K562 (cell line): ENCODE data around the gene LGALS8. TPM values are rescaled to one million over a fixed set of nuclear protein-coding genes. Genes with fewer than 3 reads are reported as not detected.

Source experiments
- ATAC-seq: fragments of 200-7000 bp; cut with Tn5 transposase; 3 replicates; pipeline ENCODE4 v1.9.1; 2020; ENCODE audit warnings: moderate library complexity
- BruUV-seq: library from RNA; stranded (reverse); fragments of 400-500 nt; replicated peaks from 2 replicates; lab custom pipeline; 2021; lab: Mats Ljungman, UMichigan
- CTCF ChIA-PET: fragments of 300-600 bp; formaldehyde crosslinking; extraction: SDS; loops from one replicate; lab custom pipeline; 2021; ENCODE audit warnings: low intra/inter-chr PET ratio; lab: Yijun Ruan, JAX
- POLR2A ChIA-PET: fragments of 300-600, 350-650 bp; sonication (Branson Sonifier 250); formaldehyde crosslinking; extraction: SDS; loops from one replicate; lab custom pipeline; 2021; ENCODE audit warnings: antibody characterized with exemption, inconsistent platforms; lab: Yijun Ruan, JAX
- DNase-seq, 4 experiments: peaks; one replicate each; pipeline versions ENCODE4 v3.0.0 to v3.0.0-alpha.2; 2011 to 2018; ENCODE audit warnings: low spot score in 3 of 4, mixed read lengths in 3 of 4; ENCODE audit errors: extremely low read depth in 1 of 4
- FAIRE-seq: peaks from 2 replicates; lab custom pipeline; 2011; peaks lifted over from hg19 to GRCh38; lab: Jason Lieb, UNC
- H2AFZ ChIP-seq: 2 replicates; pipeline ENCODE4 v1.6.0; 2011; ENCODE audit warnings: low read depth, low read length, control low read depth, inconsistent platforms
- H3K27ac ChIP-seq: fragments of 200-600 bp; 3 replicates; pipeline ENCODE4 v1.8.0; 2011; ENCODE audit warnings: low read depth, mild to moderate bottlenecking, control low read depth, inconsistent platforms, low read length, moderate library complexity, mixed read lengths; ENCODE audit errors: extremely low read depth
- H3K27me3 ChIP-seq, 2 experiments: fragments of 300-600 bp in 1 of 2; 2 replicates in 1 of 2; 3 replicates in 1 of 2; pipeline versions ENCODE4 v1.6.0 to v1.8.0; 2011; ENCODE audit warnings: inconsistent platforms in 2 of 2, low read length in 2 of 2, mild to moderate bottlenecking in 1 of 2, mixed read lengths in 1 of 2, moderate library complexity in 1 of 2; ENCODE audit not compliant: control insufficient read depth in 2 of 2, insufficient read depth in 2 of 2
- H3K36me3 ChIP-seq: fragments of 300-600 bp; 3 replicates; pipeline ENCODE4 v1.8.0; 2011; ENCODE audit warnings: mild to moderate bottlenecking, low read length, inconsistent platforms; ENCODE audit not compliant: control insufficient read depth, insufficient read depth
- H3K4me1 ChIP-seq, 2 experiments: fragments of 200-600 bp in 1 of 2; replicated peaks in 1 of 2; 2 replicates in 1 of 2; 3 replicates in 1 of 2; pipeline versions ENCODE4 v1.5.1 to v1.8.0; 2011; ENCODE audit warnings: inconsistent platforms in 2 of 2, low read length in 2 of 2, mild to moderate bottlenecking in 1 of 2, mixed read lengths in 1 of 2, moderate library complexity in 1 of 2; ENCODE audit not compliant: control insufficient read depth in 2 of 2, insufficient read depth in 2 of 2
- H3K4me2 ChIP-seq: 2 replicates; pipeline ENCODE4 v1.6.1; 2011; ENCODE audit warnings: low read length, control low read depth, inconsistent platforms, mixed read lengths; ENCODE audit not compliant: insufficient read depth
- H3K4me3 ChIP-seq: fragments of 200-600 bp; sonication (generic), shearing (Covaris generic); 2 replicates; pipeline ENCODE4 v1.5.1; 2016; ENCODE audit warnings: control low read depth, inconsistent platforms
- H3K79me2 ChIP-seq: fragments of 200-600 bp; 3 replicates; pipeline ENCODE4 v1.8.0; 2011; ENCODE audit warnings: low read length, inconsistent platforms; ENCODE audit not compliant: control insufficient read depth, insufficient read depth
- H3K9ac ChIP-seq, 2 experiments: 2 replicates each; pipeline versions ENCODE4 v1.6.0 to v1.6.1; 2011; ENCODE audit warnings: low read depth in 2 of 2, low read length in 2 of 2, control low read depth in 1 of 2, inconsistent platforms in 1 of 2, mild to moderate bottlenecking in 1 of 2, mixed read lengths in 1 of 2; ENCODE audit not compliant: insufficient read depth in 1 of 2
- H3K9me1 ChIP-seq: one replicate; pipeline ENCODE4 v1.6.0; 2011; ENCODE audit warnings: inconsistent platforms, mild to moderate bottlenecking, low read length, moderate library complexity; ENCODE audit not compliant: control insufficient read depth, insufficient read depth
- H3K9me3 ChIP-seq: replicated peaks from 2 replicates; pipeline ENCODE4 v1.5.1; 2011; ENCODE audit warnings: low read depth, low read length, inconsistent platforms; ENCODE audit not compliant: control insufficient read depth, insufficient read depth
- H4K20me1 ChIP-seq: replicated peaks from 2 replicates; pipeline ENCODE4 v1.6.1; 2011; ENCODE audit warnings: low read length, inconsistent platforms, mixed read lengths; ENCODE audit not compliant: control insufficient read depth, insufficient read depth
- BDP1 ChIP-seq: IDR thresholded peaks from 3 replicates; pipeline ENCODE4 v1.6.1; 2011; ENCODE audit not compliant: insufficient read length, insufficient read depth
- CREB1 ChIP-seq, 2 experiments: sonication (generic) in 1 of 2; formaldehyde crosslinking in 1 of 2; IDR thresholded peaks; 2 replicates each; pipeline versions ENCODE4 v1.6.1 to v1.8.0; 2012 to 2022; ENCODE audit warnings: inconsistent platforms in 1 of 2, mild to moderate bottlenecking in 1 of 2, missing genetic modification reagents in 1 of 2, moderate library complexity in 1 of 2
- EGR1 ChIP-seq: fragments of 450-650 bp; conservative IDR thresholded peaks from 2 replicates; pipeline ENCODE4 v1.6.1; 2017; ENCODE audit warnings: mild to moderate bottlenecking
- MBD1 ChIP-seq: fragments of 250-450 bp; sonication (Bioruptor Pico); IDR thresholded peaks from 2 replicates; pipeline ENCODE4 v1.8.0; 2022; ENCODE audit warnings: inconsistent platforms
- NCOR1 ChIP-seq: fragments of 450-650 bp; IDR thresholded peaks from 2 replicates; pipeline ENCODE4 v1.6.1; 2016; ENCODE audit warnings: mild to moderate bottlenecking, moderate library complexity
- SRSF7 ChIP-seq: fragments of 200-400 bp; formaldehyde crosslinking; optimal IDR thresholded peaks from 2 replicates; pipeline ENCODE3; 2017; ENCODE audit warnings: mild to moderate bottlenecking, low read depth, low read length
- TBL1XR1 ChIP-seq, 2 experiments: IDR thresholded peaks; 2 replicates each; pipeline ENCODE4 v1.6.1; 2012; ENCODE audit warnings: improper control_type of control experiment in 2 of 2, low read length in 2 of 2, mild to moderate bottlenecking in 1 of 2
- ZBTB11 ChIP-seq, 3 experiments: fragments of 200-800 bp in 1 of 3; fragments of 250-450 bp in 1 of 3; fragments of 450-650 bp in 1 of 3; sonication (Bioruptor Pico) in 1 of 3; sonication (Bioruptor generic) in 1 of 3; formaldehyde crosslinking in 1 of 3; IDR thresholded peaks; 2 replicates each; pipeline versions ENCODE4 v1.6.1 to v1.8.0; 2016 to 2022; ENCODE audit warnings: mild to moderate bottlenecking in 2 of 3, missing genetic modification characterization in 2 of 3, missing compliant biosample characterization in 1 of 3, moderate library complexity in 1 of 3
- ZNF518B ChIP-seq: fragments of 250-450 bp; sonication (Bioruptor Pico); IDR thresholded peaks from 2 replicates; pipeline ENCODE4 v1.5.0; 2021; ENCODE audit warnings: mild to moderate bottlenecking, moderate library complexity
- ZNF79 ChIP-seq: fragments of 250-450 bp; sonication (Bioruptor Pico); IDR thresholded peaks from 2 replicates; pipeline ENCODE4 v1.4.0; 2020; ENCODE audit warnings: low read depth, mild to moderate bottlenecking, moderate library complexity
- WGBS: fragments of 100-300 bp; shearing (Covaris generic); methylation state at CpG from one replicate; pipeline ENCODE4 v1.1.6; 2016; ENCODE audit warnings: low coverage, mixed read lengths; ENCODE audit not compliant: insufficient coverage; ENCODE audit errors: missing lambda C conversion rate; 5-methylcytosine and 5-hydroxymethylcytosine counted together
- in situ Hi-C: fragments of 300-500 bp; cut with MboI; formaldehyde crosslinking; loops from 4 replicates; pipeline ENCODE4 v1.15.0; 2018; ENCODE audit warnings: inconsistent platforms, mixed read lengths
- intact Hi-C: fragments of 100-400 bp; cut with micrococcal nuclease; formaldehyde crosslinking; loops from 2 replicates; pipeline ENCODE4 v1.14.2; 2022
- polyA plus RNA-seq, 8 experiments: library from polyadenylated mRNA; depleted of rRNA in 4 of 8; stranded (reverse) in 5 of 8; unstranded in 3 of 8; fragments of >200 nt; fragmentation: Nextera tagmentation in 2 of 8; fragmentation: Illumina TruSeq in 1 of 8; extraction: Ambion mirVana in 2 of 8; extraction: Trizol in 1 of 8; gene quantifications; 2 replicates each; pipeline versions ENCODE4 v1.2.1 to v1.2.3, GENCODE V29; 2011 to 2014; ENCODE audit warnings: inconsistent platforms in 1 of 8, missing spikeins in 1 of 8
- total RNA-seq, 7 experiments: library from RNA; depleted of rRNA in 6 of 7; stranded (reverse); fragments of >200 nt in 6 of 7; fragmentation: Illumina TruSeq in 2 of 7; extraction: Trizol in 2 of 7; gene quantifications; 2 replicates each; pipeline versions ENCODE4 v1.2.1 to v1.2.3, GENCODE V29; 2011 to 2021; ENCODE audit warnings: low replicate concordance in 1 of 7

The LGALS8 gene
- total and polyA plus RNA-seq, 9 of the 15 experiments (the other 6 are each of a cell fraction or from before 2014, with no cell fraction given) = 57.4 to 87.7 (median 70.3) TPM

DNA sequence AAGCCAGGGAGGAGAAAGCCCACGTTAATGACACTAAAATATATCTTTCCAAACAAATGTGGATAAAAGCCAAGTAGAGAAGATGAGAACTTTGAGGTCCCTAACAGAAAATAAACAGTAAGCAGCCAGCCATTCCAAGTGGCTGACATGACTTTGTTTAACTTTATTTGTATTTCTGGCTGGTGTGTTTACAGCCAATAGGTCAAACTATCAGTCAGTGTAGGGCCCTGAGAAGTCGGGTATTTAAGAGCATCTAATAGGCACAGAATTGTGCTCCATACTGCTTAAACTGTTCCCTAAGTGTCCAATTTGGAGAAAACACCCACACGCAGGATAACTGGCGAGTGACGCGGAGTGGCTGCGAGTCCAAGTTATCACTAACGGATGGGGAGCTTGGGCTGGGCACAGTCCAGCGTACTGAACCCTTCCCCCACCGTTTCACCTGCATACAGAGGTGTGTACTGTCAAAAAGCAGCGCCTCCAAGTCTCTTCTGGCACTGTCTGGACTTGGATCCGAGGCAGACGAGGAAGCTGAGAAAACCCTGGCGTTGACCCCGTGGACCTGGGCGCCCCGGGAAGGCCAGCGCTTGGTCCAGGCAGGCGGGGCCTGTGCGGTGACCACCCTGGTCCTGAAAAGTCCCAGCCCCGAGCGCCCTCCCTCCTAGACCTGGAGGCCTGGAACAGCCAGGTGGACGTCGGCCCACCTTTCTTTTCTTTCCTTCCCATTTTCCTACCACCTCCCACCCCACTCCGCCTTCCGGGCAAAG, 662 bp upstream of the LGALS8 start:
- FAIRE-seq (no peak), DNase-seq (peak in 1 of 4 experiments; percentile 22), ATAC-seq (peak; percentile 25)
- BruUV-seq = no TSS peak
- H3K9me3 ChIP-seq = no peaks in the 10 kb centered on the region
- peak overlapping the region; percentile 85 to 96 for H3K9ac ChIP-seq
- H3K4me1 ChIP-seq = peaks cover 6 to 13% of the 10 kb centered on the region in 2 experiments; a peak in 4 of 5 replicates
- H3K27me3 ChIP-seq = no peaks in the 10 kb centered on the region
- H3K27ac ChIP-seq = peak overlapping the region; percentile 79
- peaks cover 22% of the 10 kb centered on the region for H3K79me2 ChIP-seq
- peak overlapping the region; percentile 95 for H3K4me2 ChIP-seq
- ChIA-PET POLR2A (interaction anchor here (0.6 to 1.1 kb wide), 6 partner anchors 13 to 423 kb away, joined by 3 to 4 read pairs (median 3); no protein-coding TSS in a partner anchor), CTCF (no interaction called here)
- WGBS = 72% methylated on average over 26 of the region's 26 CpGs
- intact Hi-C loops = no loop called here
- peak overlapping the region; percentile 91 for H3K4me3 ChIP-seq
- peaks cover 16% of the 10 kb centered on the region for H3K36me3 ChIP-seq
- no peaks in the 10 kb centered on the region for H4K20me1 ChIP-seq
- in situ Hi-C loops = no loop called here
- H3K9me1 ChIP-seq = no peaks in the 10 kb centered on the region
- H2AFZ ChIP-seq = peak overlapping the region; percentile 97
- TF ChIP-seq NCOR1 = no peak
- no peak for TF ChIP-seq ZNF79 (CRISPR knock-in tag)
- TF ChIP-seq EGR1 = no peak
- TF ChIP-seq BDP1 = no peak
- TF ChIP-seq MBD1 (CRISPR knock-in tag) = 0 out of 2 replicates have a peak, but pooled peaks have one; percentile 62
- TF ChIP-seq TBL1XR1 (IDR thresholded peaks at IDR 0.05; ENCODE audit: low read length in 2 of 2) = no peak
- TF ChIP-seq ZNF518B (CRISPR knock-in tag) = no peak
- no peak for TF ChIP-seq SRSF7
- TF ChIP-seq ZBTB11 (CRISPR knock-in tag; IDR thresholded peaks at IDR 0.05) = 0 out of 6 replicates have a peak, but pooled peaks of 1 of the 3 experiments have one; percentile 6
- no peak for TF ChIP-seq CREB1 (IDR thresholded peaks at IDR 0.05)
- TF ChIP-seq CREB1 (CRISPR knock-in tag; IDR thresholded peaks at IDR 0.05) = peak; percentile 17; the same call in 1 of the 2 replicates
